Putamen (tissue), 1 donor: Measurements from ENCODE around the gene PRMT5.
A peak's percentile ranks its signal among the peaks of the same experiment; 100 is the strongest.

Experiments used
- DNase-seq: peaks from one replicate; pipeline ENCODE4 v3.0.0-alpha.2; 2016; ENCODE audit warnings: low spot score

PRMT5 gene

DNA sequence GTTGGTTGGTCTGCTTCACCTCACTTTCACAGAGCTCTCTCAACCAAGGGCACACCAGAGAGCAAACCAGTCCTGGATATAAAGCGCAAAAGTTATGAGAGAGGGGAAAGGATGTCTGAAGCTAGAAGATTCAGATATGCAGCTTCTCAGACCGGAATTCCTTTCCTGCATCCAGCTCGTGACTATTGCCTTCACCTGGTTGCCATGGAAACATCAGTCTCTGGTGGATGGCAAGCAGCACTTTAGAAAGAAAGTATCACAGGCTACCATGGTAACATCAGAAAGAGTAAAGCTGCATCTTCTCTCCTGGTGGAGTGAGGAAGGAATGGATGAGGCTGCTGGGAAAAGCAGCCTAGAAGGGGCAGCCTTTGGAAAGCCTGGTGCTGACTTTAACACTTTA is 32.4 kb downstream of the PRMT5 start:
- DNase-seq = no peak

DNA sequence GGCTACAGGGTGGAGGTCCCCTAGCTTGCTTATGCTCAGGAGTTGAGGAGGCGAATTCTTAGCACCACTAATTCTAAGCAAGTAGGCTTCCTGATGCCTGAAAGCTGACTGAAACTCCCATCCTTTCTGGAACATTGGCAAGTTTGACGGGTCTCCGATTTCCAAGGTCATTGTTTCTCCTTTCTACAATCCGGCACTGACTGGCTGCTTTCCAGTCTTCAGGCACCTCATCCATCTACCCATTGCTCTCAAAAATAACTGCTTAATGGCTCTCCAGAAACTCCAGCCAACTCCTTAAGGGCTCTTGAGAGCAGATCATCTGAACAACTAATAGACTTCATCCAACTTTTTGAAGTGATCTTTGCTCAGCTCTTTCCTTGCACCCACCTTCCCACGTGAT is 32.8 kb downstream of the PRMT5 start:
- no peak for DNase-seq

DNA sequence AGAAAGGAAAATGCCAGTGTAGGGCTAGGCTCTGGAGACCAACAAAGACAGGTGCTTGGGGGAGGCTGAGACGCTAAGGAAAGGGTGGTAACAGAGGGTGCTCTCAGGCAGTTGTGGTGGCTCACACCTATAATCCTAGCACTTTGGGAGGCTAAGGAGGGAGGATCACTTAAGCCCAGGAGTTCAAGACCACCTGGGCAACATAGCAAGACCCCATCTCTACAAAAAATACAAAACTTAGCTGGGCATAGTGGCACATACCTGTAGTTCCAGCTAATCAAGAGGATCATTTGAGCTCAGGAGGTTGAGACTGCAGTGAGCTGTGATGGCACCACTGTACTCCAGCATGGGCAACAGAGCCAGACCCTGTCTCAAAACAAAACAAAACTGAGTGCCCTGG is 33.8 kb downstream of the PRMT5 start:
- DNase-seq = no peak

DNA sequence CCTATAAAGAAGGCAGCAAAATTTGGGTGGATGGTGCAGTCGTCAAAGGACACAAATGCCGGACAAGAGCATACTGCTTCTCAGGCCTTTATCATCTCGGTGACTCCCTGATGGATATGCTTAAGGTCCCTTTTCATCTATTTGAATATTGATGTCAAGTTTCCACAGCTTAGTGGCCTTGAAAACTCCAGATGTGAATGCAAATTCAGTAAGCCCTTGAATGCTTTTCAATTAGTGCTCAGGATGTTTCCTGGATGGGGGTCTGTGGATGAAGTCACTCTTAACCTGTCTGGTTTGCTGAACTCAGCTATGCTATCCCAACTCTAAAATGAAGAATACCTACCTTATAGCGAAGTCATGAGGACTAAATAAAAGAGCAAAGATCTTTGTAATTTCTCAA is 35.5 kb downstream of the PRMT5 start:
- DNase-seq = no peak

DNA sequence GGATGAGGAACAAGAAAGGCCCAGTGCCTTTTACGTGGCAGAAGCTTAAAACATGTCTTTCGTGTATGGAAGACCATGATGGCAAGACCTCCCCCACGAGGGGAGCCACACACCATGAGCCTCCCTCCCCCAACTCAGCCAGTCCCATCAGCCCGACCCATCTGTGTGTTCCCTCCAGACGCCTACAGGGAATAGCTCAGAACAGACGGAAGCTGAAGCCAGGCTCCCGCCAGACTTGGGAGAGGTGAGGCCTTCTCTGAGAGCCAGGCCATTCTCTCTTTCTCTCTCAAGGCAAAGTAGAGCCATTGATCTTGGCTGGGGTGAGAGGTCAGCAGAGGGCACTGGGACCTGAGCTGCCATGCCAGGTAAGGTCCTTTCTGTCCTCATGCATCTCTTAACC is 36.7 kb downstream of the PRMT5 start:
- no peak for DNase-seq

DNA sequence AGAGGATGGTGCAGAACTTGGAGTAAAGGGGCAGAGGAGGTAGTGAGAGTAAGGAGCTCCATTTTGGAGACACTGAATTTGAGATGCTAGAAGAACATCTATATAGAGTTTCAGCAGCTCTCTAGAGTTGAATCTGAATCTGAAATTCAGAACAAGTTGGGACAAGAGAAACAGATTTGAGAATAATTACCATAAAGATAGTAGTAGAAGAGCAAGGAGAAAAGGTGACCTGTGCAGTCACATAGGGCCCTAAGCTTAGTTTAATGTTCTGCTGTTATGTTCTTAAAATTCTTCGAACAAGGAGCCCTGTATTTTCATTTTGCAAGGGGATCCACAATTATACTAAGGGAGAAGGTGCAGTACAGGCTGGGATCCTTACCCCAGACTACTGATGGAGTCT is 38.8 kb downstream of the PRMT5 start:
- DNase-seq = no peak

DNA sequence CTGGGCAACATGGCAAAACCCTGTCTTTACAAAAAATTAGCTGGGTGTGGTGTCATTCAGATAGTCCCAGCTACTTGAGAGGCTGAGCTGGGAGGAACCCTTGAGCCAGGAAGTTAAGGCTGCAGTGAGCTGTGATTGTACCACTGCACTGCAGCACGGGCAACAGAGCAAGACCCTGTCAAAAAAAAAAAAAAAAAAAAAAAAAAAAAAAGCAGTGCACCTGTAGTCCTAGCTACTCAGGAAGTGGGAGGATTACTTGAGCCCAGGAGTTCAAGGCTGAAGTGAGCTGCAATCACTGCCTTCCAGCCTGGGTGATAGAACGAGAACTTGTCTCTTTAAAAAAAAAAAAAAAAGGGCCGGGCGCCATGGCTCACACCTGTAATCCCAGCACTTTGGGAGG is 40.5 kb downstream of the PRMT5 start:
- no peak for DNase-seq

DNA sequence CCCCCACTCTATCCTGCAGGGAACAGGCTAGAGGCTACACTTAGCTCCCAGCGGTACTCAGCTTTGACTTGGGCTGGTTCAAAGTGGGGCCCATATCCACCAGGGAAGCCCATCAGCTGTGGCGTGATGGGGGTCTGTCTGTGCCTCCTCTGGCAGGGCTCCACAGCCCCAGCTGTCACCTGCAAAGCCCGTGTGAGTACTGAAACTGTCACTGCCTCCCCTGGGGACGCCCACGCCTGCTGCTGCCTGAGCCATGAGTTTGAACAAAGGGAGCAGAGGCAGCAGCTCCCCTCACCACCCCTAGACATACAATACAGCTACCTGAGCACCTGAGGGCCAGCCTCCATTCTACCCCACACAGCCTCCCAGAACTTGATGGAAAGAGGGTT is 41.2 kb downstream of the PRMT5 start:
- DNase-seq = peak; percentile 65

DNA sequence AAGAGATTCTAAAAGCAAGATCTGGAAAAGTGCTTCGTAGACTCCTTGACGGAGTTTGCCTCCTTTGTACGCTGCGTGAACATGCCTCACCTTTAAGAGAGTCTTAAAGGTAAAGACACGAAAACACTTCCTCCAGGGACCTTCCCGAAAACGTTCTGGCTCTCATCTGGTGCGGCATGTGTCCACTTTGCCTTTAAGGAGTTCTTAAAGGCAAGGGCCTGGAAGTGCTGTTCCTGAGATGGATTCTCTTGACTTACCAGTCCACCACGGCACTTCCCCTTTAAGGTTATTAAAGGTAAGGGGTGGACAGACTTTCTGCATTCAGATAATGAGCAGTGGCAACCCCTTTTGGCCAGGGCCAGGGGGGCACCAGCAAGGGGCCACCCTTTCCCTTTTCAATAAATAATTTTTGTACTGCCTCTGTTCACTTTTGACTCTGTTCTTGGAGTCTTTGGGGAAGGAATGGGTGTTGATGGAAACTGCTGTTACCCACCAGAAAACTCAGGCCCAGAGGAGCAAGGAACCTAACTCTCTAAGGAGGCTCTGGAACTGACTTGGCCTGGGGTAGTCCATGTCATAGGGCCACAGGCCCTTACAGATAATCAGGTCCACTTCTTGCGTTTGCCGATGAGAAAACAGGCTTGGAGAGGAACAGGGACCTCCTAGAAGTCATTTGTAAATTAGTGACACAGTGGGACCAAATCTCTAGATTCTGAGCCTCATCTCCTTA is 41.8 kb downstream of the PRMT5 start:
- no peak for DNase-seq

DNA sequence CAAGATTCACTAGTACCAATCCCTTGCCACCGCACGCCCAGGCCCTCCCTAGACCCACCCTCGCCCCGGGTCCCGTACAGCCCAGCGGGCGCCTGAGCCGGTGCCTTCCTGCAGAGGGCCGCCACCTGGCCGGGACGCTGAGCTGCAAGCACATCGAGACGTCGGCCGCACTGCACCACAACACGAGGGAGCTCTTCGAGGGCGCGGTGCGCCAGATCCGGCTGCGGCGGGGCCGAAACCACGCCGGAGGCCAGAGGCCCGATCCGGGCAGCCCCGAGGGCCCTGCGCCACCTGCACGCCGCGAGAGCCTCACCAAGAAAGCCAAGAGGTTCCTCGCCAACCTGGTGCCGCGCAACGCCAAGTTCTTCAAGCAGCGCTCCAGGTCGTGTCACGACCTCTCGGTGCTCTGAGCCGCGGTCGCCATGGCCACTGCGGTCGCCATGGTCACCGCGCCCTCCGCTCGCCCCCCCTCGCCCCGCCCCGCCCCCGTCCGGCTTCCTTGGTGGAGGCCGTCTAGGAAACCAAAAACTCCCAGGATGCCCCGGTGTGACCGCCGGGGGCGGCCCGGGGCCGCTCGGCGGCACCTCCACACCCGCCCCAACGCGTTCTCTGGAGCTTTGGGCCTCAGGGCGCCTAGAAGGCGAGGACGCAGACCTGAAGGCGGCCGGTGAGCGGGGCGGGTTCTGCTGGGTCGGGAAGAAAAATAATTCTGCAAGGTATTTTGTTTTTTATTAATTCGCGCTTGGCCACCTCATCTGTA is 42.5 kb downstream of the PRMT5 start:
- DNase-seq = no peak

DNA sequence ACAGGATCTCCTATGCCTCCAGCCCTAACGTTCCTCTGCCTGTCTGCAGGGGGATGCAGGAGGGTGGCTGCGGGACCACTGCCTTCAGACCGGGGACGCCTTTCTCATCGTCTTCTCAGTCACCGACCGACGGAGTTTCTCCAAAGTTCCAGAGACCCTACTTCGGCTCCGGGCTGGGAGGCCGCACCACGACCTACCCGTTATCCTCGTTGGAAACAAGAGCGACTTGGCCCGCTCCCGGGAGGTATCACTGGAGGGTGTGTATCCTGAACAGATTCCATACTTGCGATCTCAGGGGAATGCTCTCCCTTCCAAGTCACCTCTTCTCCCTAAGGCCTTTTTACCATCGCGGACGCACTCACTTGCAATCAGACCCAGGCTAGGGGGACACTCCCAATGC is 43.2 kb downstream of the PRMT5 start:
- DNase-seq = no peak

DNA sequence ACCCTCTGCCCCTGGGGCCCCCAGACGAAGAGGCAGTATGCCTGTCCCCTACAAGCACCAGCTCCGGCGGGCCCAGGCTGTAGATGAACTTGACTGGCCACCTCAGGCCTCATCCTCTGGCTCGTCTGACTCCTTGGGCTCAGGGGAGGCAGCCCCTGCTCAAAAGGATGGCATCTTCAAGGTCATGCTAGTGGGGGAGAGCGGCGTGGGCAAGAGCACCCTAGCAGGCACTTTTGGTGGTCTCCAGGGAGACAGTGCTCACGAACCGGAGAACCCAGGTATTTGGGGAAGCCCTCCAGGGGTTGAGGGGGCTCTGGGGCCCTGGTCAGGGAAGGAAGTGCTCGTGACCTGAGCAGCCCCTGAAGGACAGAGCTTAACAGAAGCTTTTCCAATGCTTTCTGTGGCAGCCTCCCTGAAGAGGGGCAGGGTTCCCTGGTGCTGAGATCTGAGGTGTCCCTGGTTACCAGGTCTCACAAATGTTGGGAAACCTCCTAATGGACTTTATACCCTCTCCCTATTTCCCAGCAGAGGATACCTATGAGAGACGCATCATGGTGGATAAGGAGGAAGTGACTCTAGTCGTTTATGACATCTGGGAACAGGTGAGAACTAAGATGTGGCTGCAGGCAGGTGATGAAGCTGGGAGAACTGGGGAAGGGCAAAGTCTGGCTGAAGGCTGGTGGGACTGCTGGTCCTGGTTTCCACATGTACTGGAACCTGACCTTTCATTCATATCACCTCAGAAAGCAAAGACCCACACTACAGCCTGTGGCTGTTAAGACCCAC is 44.2 kb downstream of the PRMT5 start:
- no peak for DNase-seq

DNA sequence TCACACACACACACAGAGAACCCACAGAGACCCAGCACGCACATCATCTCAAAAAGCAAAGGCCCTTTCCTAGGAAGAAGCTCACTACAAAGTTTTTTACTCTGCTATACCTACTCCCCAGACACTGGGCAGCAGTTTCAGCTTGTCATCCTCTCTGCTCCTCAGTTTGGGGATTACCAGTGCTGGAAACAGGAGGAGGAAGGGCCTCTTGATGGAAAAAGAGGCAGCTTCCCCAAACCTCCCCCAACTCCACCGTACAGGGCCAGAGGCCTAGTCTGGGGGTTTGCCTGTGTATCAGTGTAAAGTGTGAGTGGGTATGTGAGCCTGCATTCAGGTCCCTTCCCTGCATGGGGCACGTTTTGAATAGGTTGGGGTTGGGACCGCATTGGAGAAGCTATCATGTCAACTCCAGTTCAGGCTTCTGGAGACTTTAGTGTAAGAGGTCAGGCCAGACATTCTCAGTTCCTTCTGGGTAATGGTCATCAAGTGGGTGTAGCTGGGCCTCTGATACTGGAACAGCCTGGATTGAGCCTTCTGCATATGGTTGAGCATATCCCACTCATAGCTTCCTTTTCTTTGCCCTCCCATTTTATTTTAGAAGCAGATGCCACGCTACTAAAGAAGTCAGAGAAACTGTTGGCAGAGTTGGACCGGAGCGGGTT is 45.0 kb downstream of the PRMT5 start:
- no peak for DNase-seq

DNA sequence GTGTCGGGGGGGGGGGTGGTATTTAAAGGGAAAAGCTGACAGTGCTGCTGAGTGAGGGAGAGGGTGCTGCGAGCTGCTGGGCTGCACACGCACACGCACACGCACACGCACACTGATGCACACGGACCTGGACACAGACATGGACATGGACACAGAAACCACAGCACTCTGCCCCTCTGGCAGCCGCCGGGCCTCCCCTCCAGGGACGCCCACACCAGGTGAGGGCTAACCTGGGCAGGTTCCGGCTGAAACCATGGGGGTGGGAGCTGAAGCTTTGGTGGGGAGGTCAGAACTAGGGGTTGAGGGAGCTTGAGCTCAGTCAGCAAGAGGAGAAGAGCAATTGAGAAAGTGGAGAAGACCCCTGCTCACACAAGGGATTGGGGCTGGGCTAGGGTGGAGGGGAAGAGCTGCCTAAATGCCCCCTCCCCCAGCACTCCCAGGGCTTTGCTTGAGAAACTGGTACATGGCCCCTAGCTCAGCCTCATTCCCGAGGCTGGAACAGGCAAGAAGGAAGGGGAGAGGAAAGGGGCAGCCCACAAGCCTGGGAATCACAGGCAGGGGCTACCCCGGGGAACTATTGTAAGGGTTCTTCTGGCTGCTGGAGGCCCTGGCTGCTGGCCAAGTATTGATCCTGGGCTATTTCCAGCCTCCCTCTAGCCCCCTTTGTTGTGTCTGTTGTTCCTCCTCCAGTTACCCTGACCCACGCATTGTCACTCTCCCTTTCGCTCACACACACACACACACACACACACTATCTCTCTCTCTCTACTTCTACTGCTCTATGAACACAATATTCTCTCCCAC is 45.8 kb downstream of the PRMT5 start, which contains the start of gene REM2:
TSS of gene REM2 (plus strand) at position 50 of the 804 bp plus-strand sequence. CDS start at position 116, 66 bp downstream.
- no peak for DNase-seq

DNA sequence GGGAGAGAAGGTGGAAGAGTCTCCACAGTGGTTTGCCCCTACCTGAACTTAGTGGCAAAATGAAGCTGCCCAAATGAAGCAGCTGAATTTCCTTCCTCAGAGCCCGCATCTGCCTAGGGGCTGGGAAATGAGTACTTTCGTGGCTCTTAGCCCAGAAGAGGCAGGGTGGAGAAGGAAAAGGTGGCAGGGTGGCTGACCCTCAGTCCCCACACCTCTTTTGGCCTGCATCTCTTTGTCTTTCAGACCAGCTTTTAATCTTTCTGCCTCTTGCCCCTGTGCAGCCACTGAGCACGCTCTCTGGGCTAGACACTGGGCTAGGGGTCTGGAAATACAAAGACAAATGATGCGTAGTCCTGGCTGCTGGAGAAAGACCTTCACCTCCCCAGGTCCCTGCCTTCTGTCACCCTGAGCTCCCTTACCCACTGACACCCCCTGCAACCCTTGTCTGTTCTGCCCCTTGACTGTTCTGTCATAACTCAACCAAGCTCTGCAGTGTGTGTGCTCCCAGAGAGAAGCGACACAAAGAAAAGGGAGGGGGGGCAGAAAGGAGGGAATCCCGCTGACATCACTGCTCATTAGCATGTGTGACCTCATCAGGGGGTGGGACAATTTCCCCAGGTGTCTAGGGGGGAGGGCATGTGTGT is 46.5 kb downstream of the PRMT5 start:
- peak; percentile 70 for DNase-seq

DNA sequence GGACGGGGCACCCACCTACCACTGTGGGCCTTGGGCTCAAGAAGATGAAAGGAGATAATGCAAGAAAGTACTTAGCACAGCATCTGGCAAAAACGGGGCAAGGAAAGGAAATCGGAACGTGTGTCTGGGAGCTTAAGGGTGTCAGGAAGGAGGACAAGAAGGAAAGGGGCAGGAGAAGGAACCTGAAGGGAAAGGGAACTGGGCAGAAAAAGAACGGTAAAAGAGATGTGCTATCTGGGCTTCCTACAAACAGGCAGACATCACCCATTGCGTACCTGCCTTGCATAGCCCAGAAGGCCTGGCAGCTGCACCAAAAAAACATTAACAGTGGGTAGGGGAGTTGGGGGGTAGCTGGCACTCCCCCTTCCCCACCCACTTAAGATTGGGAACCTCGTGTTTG is 47.1 kb downstream of the PRMT5 start:
- DNase-seq = no peak

DNA sequence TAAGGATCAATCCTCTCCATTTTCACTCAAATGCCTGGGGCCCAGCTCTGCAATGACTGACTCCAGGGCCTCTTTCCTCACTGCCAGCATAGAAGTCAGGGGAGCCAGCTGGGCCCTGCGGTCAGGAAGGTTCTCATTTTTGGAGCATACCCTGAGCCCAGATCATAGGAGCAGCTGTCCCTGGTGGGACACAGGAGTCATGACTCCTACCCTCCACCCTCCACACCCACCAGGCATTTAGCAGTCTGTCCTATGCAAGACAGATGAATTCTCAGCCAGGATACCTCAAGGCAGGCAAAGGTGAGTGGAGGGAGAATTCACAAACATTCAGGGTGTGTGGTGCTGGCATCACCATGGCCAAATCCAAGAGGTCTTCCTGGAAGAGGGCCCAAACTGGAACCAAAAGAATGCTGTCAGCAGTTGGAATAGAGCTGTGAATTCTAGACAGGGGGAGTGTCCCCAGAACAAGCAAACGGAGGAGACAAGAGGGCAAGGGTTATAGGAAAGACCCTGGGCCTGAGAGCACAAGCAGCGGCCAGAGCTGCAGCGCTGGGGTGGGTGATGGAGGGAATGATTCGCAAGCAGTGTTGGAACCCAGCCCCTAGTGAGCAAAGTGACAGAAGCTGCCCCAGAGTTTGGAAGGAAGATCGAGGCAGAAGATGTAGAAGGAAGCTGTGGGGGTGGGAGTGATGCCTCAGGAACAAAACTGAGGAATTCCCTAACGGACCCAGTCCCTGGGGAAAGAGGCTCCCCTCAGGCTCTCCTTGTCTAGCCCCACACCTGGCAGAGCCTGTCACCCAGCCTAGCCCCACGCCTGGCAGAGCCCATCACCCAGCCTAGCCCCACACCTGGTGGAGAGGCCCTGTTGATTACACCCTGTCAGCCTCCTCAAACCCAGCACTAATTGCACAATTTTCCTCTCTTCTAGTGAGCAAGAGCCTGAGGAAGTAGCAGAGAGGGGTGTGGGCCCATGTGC is 50.6 kb downstream of the PRMT5 start:
- DNase-seq = no peak

DNA sequence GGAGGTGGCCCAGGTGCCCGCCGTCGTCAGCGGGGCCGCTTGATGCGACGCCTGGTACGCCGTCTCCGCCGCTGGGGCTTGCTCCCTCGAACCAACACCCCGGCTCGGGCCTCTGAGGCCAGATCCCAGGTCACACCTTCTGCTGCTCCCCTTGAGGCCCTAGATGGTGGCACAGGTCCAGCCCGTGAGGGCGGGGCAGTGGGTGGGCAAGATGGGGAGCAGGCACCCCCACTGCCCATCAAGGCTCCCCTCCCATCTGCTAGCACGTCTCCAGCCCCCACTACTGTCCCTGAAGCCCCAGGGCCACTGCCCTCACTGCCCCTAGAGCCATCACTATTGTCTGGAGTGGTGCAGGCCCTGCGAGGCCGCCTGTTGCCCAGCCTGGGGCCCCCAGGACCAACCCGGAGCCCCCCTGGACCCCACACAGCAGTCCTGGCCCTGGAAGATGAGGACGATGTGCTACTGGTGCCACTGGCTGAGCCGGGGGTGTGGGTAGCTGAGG is 52.1 kb downstream of the PRMT5 start:
- DNase-seq = no peak

DNA sequence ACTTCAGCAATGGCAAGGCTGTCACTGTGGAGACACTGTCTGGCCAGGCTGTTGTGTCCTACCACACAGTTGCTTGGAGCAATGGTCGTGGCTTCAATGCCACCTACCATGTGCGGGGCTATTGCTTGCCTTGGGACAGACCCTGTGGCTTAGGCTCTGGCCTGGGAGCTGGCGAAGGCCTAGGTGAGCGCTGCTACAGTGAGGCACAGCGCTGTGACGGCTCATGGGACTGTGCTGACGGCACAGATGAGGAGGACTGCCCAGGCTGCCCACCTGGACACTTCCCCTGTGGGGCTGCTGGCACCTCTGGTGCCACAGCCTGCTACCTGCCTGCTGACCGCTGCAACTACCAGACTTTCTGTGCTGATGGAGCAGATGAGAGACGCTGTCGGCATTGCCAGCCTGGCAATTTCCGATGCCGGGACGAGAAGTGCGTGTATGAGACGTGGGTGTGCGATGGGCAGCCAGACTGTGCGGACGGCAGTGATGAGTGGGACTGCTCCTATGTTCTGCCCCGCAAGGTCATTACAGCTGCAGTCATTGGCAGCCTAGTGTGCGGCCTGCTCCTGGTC is 53.3 kb downstream of the PRMT5 start:
- no peak for DNase-seq
